OCI-LY1 (cell line): ENCODE data around the gene CNGA1.

Experiments used
- H2AFZ ChIP-seq: fragments of 200-600 bp; sonication (generic), shearing (Covaris generic); 2 replicates; pipeline ENCODE4 v1.6.0; 2014; ENCODE audit warnings: antibody characterized with exemption, mild to moderate bottlenecking, low read length
- H3F3A ChIP-seq: fragments of 200-600 bp; sonication (generic), shearing (Covaris generic); 2 replicates; pipeline ENCODE4 v1.6.0; 2014; ENCODE audit warnings: mild to moderate bottlenecking, antibody characterized with exemption, low read length, moderate library complexity; ENCODE audit not compliant: insufficient read depth
- H3K27ac ChIP-seq: fragments of 200-600 bp; sonication (generic); 2 replicates; pipeline ENCODE4 v1.5.1; 2014; ENCODE audit warnings: low read length, mixed run types, mild to moderate bottlenecking, low read depth; ENCODE audit not compliant: poor library complexity, severe bottlenecking
- H3K27me3 ChIP-seq: fragments of 200-600 bp; sonication (generic); 2 replicates; pipeline ENCODE4 v1.6.0; 2014; ENCODE audit warnings: antibody characterized with exemption, mild to moderate bottlenecking, low read length, moderate library complexity; ENCODE audit not compliant: insufficient read depth
- H3K36me3 ChIP-seq: fragments of 200-600 bp; sonication (generic); 2 replicates; pipeline ENCODE4 v1.6.1; 2014; ENCODE audit warnings: mild to moderate bottlenecking, antibody characterized with exemption, low read length, moderate library complexity, mixed read lengths; ENCODE audit not compliant: insufficient read depth
- H3K4me1 ChIP-seq: fragments of 200-600 bp; sonication (generic); 2 replicates; pipeline ENCODE4 v1.5.1; 2014; ENCODE audit warnings: mild to moderate bottlenecking, low read length, moderate library complexity; ENCODE audit not compliant: insufficient read depth, severe bottlenecking
- H3K4me2 ChIP-seq: fragments of 200-600 bp; sonication (generic), shearing (Covaris generic); 2 replicates; pipeline ENCODE4 v1.6.1; 2014; ENCODE audit warnings: low read length
- H3K4me3 ChIP-seq: fragments of 200-600 bp; sonication (generic); 2 replicates; pipeline ENCODE4 v1.5.1; 2014; ENCODE audit warnings: low read length, low read depth, mild to moderate bottlenecking, mixed read lengths; ENCODE audit not compliant: poor library complexity, severe bottlenecking
- H3K79me2 ChIP-seq: fragments of 200-600 bp; shearing (Covaris generic); 2 replicates; pipeline ENCODE4 v1.6.1; 2016; ENCODE audit warnings: mixed run types, low read length, mixed read lengths; ENCODE audit not compliant: insufficient read depth
- H3K9ac ChIP-seq: fragments of 200-600 bp; sonication (generic), shearing (Covaris generic); 2 replicates; pipeline ENCODE4 v1.6.1; 2014; ENCODE audit warnings: mild to moderate bottlenecking, low read length, mixed read lengths
- H3K9me2 ChIP-seq: fragments of 200-600 bp; sonication (generic), shearing (Covaris generic); 2 replicates; pipeline ENCODE4 v1.6.1; 2014; ENCODE audit warnings: low read depth, mild to moderate bottlenecking, low read length, mixed read lengths
- H3K9me3 ChIP-seq: fragments of 200-600 bp; shearing (Covaris generic); 2 replicates; pipeline ENCODE4 v1.6.1; 2014; ENCODE audit warnings: low read length, mixed read lengths
- H4K20me1 ChIP-seq: fragments of 200-600 bp; sonication (generic), shearing (Covaris generic); 2 replicates; pipeline ENCODE4 v1.6.0; 2016; ENCODE audit warnings: mild to moderate bottlenecking, low read length; ENCODE audit not compliant: insufficient read depth
- EZH2 ChIP-seq: fragments of 200-600 bp; sonication (generic), shearing (Covaris generic); IDR thresholded peaks from 2 replicates; pipeline ENCODE4 v1.8.0; 2017; ENCODE audit warnings: borderline replicate concordance, mixed run types, mild to moderate bottlenecking, antibody characterized with exemption, low read length, moderate library complexity, mixed read lengths
- TF ChIP-seq, protein P1 (sequence below): fragments of 200-600 bp; sonication (generic), shearing (Covaris generic); IDR thresholded peaks from 2 replicates; pipeline ENCODE4 v1.5.1; 2017; ENCODE audit warnings: mild to moderate bottlenecking, antibody characterized with exemption, low read length, moderate library complexity, mixed read lengths

Gene CNGA1

GRCh38 chr4:47939456-47939855 lies 77.0 kb downstream of the CNGA1 start:
- no peaks in the 10 kb centered on the region for H3K4me1 ChIP-seq
- H3K9me3 ChIP-seq = no peaks in the 10 kb centered on the region
- H3F3A ChIP-seq = no peaks in the 10 kb centered on the region
- H3K4me3 ChIP-seq = no peak overlapping the region
- no peaks in the 10 kb centered on the region for H3K9me2 ChIP-seq
- no peak overlapping the region for H3K9ac ChIP-seq
- H4K20me1 ChIP-seq = no peaks in the 10 kb centered on the region
- H2AFZ ChIP-seq = no peak overlapping the region
- H3K27me3 ChIP-seq = no peaks in the 10 kb centered on the region
- TF ChIP-seq EZH2 = no peak
- TF ChIP-seq, protein P1, sequence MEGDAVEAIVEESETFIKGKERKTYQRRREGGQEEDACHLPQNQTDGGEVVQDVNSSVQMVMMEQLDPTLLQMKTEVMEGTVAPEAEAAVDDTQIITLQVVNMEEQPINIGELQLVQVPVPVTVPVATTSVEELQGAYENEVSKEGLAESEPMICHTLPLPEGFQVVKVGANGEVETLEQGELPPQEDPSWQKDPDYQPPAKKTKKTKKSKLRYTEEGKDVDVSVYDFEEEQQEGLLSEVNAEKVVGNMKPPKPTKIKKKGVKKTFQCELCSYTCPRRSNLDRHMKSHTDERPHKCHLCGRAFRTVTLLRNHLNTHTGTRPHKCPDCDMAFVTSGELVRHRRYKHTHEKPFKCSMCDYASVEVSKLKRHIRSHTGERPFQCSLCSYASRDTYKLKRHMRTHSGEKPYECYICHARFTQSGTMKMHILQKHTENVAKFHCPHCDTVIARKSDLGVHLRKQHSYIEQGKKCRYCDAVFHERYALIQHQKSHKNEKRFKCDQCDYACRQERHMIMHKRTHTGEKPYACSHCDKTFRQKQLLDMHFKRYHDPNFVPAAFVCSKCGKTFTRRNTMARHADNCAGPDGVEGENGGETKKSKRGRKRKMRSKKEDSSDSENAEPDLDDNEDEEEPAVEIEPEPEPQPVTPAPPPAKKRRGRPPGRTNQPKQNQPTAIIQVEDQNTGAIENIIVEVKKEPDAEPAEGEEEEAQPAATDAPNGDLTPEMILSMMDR = no peak
- no peak overlapping the region for H3K4me2 ChIP-seq
- no peaks in the 10 kb centered on the region for H3K79me2 ChIP-seq
- H3K27ac ChIP-seq = no peak overlapping the region
- no peaks in the 10 kb centered on the region for H3K36me3 ChIP-seq

- Histone ChIP-seq H3K27ac (no peak overlapping the region), H3K4me1 (no peaks in the 10 kb centered on the region), H3K9me2 (no peaks in the 10 kb centered on the region), H3K27me3 (no peaks in the 10 kb centered on the region), H2AFZ (no peak overlapping the region), H3K9ac (no peak overlapping the region), H3K36me3 (no peaks in the 10 kb centered on the region), H3K4me2 (no peak overlapping the region), H3F3A (no peaks in the 10 kb centered on the region), H3K4me3 (no peak overlapping the region), H3K79me2 (no peaks in the 10 kb centered on the region), H3K9me3 (no peaks in the 10 kb centered on the region), H4K20me1 (no peaks in the 10 kb centered on the region)
- TF ChIP-seq EZH2 = no peak
- TF ChIP-seq, protein P1 = no peak
These were observed 80.1 kb downstream of the CNGA1 start for GRCh38 chr4:47936336-47936735.

DNA sequence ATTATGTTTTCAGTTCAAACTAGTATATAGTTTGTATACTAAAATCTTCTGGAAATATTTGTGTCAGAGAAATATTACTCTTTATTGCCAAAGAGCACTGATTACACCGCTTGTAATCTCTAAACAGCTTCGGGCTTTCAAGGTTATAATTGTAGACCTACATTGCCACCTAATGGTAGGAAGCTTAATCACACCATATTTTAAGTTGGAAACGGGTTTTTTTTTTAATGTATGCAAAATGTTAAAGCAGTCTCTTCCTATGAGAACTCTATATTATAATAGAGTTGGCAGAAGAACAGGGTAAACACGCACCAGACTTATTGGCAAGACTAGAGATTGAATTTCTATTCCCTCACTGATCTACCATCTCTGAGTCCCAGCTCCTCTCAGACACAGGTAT lies 82.6 kb downstream of the CNGA1 start:
- no peak overlapping the region for H3K4me2 ChIP-seq
- H3K9me2 ChIP-seq = no peaks in the 10 kb centered on the region
- H3F3A ChIP-seq = no peaks in the 10 kb centered on the region
- H2AFZ ChIP-seq = no peak overlapping the region
- no peaks in the 10 kb centered on the region for H4K20me1 ChIP-seq
- H3K9me3 ChIP-seq = no peaks in the 10 kb centered on the region
- H3K27ac ChIP-seq = no peak overlapping the region
- no peak overlapping the region for H3K9ac ChIP-seq
- no peaks in the 10 kb centered on the region for H3K4me1 ChIP-seq
- no peak overlapping the region for H3K4me3 ChIP-seq
- no peaks in the 10 kb centered on the region for H3K36me3 ChIP-seq
- H3K79me2 ChIP-seq = no peaks in the 10 kb centered on the region
- TF ChIP-seq EZH2 = no peak
- TF ChIP-seq, protein P1 = peak; percentile 65
- no peaks in the 10 kb centered on the region for H3K27me3 ChIP-seq
